ENCODE results near the gene MMP7.

- TF ChIP-seq CTCF (IDR thresholded peaks at IDR 0.05): no peak
- TF ChIP-seq POLR2A (IDR thresholded peaks at IDR 0.05): no peak
Measured at GRCh38 chr11:102499931-102500330, 30.6 kb downstream of the MMP7 start.

All from right lobe of liver (tissue), 4 donors.